Measurements from ENCODE around the gene CHN2.

- no peak for TF ChIP-seq CTCF (conservative IDR thresholded peaks at IDR 0.05; ENCODE audit: low read depth, low read length)
- no peak for TF ChIP-seq EZH2 (IDR thresholded peaks at IDR 0.05; ENCODE audit: low read length, unreplicated experiment)
Measured at GRCh38 chr7:29292886-29293658, 98.5 kb downstream of the CHN2 start.
